ENCODE measurements around the gene LLCFC1.
"Not testable (repeated sequence)": the region's sequence is repeated elsewhere in the genome, so short reads cannot be mapped to it uniquely, and the experiment has no call there.

LLCFC1 gene

GRCh38 chr7:142969183-142969582 is 29.9 kb downstream of the LLCFC1 start:
- TF ChIP-seq CTCF (IDR thresholded peaks at IDR 0.05; ENCODE audit: control insufficient read depth, extremely low read depth, insufficient read depth) = no peak
- no peak overlapping the region for H3K4me3 ChIP-seq (ENCODE audit: low read depth, low read length)
- DNase-seq (ENCODE audit: low read depth) = no peak

- no peak overlapping the region for H3K4me3 ChIP-seq (ENCODE audit: low read depth, low read length)
- TF ChIP-seq CTCF (IDR thresholded peaks at IDR 0.05; ENCODE audit: control insufficient read depth, extremely low read depth, insufficient read depth) = no peak
- DNase-seq (ENCODE audit: low read depth) = no peak
Observed at GRCh38 chr7:142974626-142975025, 35.3 kb downstream of the LLCFC1 start.

- not testable (repeated sequence) for H3K4me3 ChIP-seq (ENCODE audit: low read depth, low read length); DNase-seq (ENCODE audit: low read depth)
Observed at GRCh38 chr7:142978402-142978801, 39.1 kb downstream of the LLCFC1 start.

GRCh38 chr7:142983825-142984224 is 44.5 kb downstream of the LLCFC1 start:
- no peak overlapping the region for H3K4me3 ChIP-seq (ENCODE audit: low read depth, low read length)
- no peak for DNase-seq (ENCODE audit: low read depth)
- no peak for TF ChIP-seq CTCF (IDR thresholded peaks at IDR 0.05; ENCODE audit: control insufficient read depth, extremely low read depth, insufficient read depth)

- TF ChIP-seq CTCF (IDR thresholded peaks at IDR 0.05; ENCODE audit: control insufficient read depth, extremely low read depth, insufficient read depth) = no peak
- no peak overlapping the region for H3K4me3 ChIP-seq (ENCODE audit: low read depth, low read length)
- no peak for DNase-seq (ENCODE audit: low read depth)
Observed at GRCh38 chr7:142984297-142984696, 45.0 kb downstream of the LLCFC1 start.

Measured in LNCaP clone FGC (cell line).